ENCODE data around the gene UBN1. TPM values are rescaled to one million over a fixed set of nuclear protein-coding genes. Genes with fewer than 3 reads are reported as not detected.

Gene UBN1
- total RNA-seq: 24.0 and 31.3 TPM in 2 replicates

GRCh38 chr16:4846901-4847773 lies at the start of gene UBN1, which contains the start of gene GLYR1:
UBN1 (plus strand) TSS chr16:4847481; CDS start chr16:4852918, 5,437 bp downstream.
GLYR1 (minus strand) TSS chr16:4847288; CDS start chr16:4847265, 23 bp downstream.

GRCh38 chr16:4801962-4802658 lies 45.2 kb upstream of the UBN1 start, which contains the start of gene ROGDI:
ROGDI (minus strand) TSS chr16:4802633; CDS start chr16:4802571, 62 bp downstream.

Other genes starting within 250 kb of the UBN1 start
- gene UBALD1, start 232.6 kb upstream of the UBN1 start, total RNA-seq: 7.1 and 8.6 TPM in 2 replicates
- gene MGRN1, start 222.7 kb upstream of the UBN1 start, total RNA-seq: 39.3 and 43.7 TPM in 2 replicates
- gene NUDT16L1, start 153.9 kb upstream of the UBN1 start, total RNA-seq: 26.8 TPM in 2 replicates
- gene ANKS3, start 113.2 kb upstream of the UBN1 start, total RNA-seq: 24.9 and 35.7 TPM in 2 replicates
- 0.29 and 1.3 TPM in 2 replicates for gene DNAAF8, start 112.9 kb upstream of the UBN1 start, total RNA-seq
- gene ZNF500, start 80.3 kb upstream of the UBN1 start, total RNA-seq: 10.9 and 13.9 TPM in 2 replicates
- gene SEPTIN12, start 59.1 kb upstream of the UBN1 start, total RNA-seq: not detected in 2 replicates
- gene SMIM22, start 52.1 kb upstream of the UBN1 start, total RNA-seq: not detected in 2 replicates
- gene ROGDI, start 44.8 kb upstream of the UBN1 start, total RNA-seq: 16.4 and 16.9 TPM in 2 replicates
- 52.7 and 53.6 TPM in 2 replicates for gene GLYR1, start 193 bp upstream of the UBN1 start, total RNA-seq
- gene PPL, start 89.7 kb downstream of the UBN1 start, total RNA-seq: 51.5 and 105 TPM in 2 replicates
- 0.44 and 2.0 TPM in 2 replicates for gene SEC14L5, start 110.8 kb downstream of the UBN1 start, total RNA-seq
- 33.2 and 42.2 TPM in 2 replicates for gene NAGPA, start 186.5 kb downstream of the UBN1 start, total RNA-seq
- gene C16orf89, start 218.5 kb downstream of the UBN1 start, total RNA-seq: under 0.01 and 1.3 TPM in 2 replicates
- gene ALG1, start 224.4 kb downstream of the UBN1 start, total RNA-seq: 32.6 and 43.2 TPM in 2 replicates